NT2/D1 (cell line): ENCODE measurements around the gene ARHGEF11.

Experiments
- SUZ12 ChIP-seq: IDR thresholded peaks from 2 replicates; pipeline ENCODE4 v1.6.1; 2011; ENCODE audit not compliant: insufficient read length, insufficient read depth; ENCODE audit errors: extremely low read depth
- YY1 ChIP-seq: IDR thresholded peaks from 2 replicates; pipeline ENCODE4 v1.6.1; 2011; ENCODE audit not compliant: insufficient read length, insufficient read depth
- ZNF274 ChIP-seq: IDR thresholded peaks from 2 replicates; pipeline ENCODE4 v1.6.1; 2011; ENCODE audit warnings: mild to moderate bottlenecking, low read depth, low read length

DNA sequence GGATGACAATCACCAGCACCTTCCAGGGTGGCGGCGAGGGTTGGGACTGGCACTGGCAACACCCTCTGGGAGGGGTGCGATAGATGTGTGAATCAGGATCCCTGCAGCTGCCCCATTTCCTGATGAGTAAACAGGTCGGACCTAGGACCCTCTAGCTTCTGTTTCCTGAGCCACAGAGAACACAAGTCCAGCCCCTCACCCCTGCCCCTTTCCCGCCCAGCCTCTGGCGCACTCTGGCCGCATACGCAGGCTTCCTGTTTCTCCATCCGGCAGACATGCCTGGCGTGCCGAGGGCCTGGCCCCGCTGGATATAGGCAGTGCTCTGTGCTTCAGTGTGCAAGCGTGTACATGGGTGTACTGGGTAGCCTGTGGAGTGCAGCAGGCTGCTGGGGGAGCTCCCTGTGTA lies 147.4 kb downstream of the ARHGEF11 start:
- TF ChIP-seq SUZ12 (no peak), YY1 (no peak), ZNF274 (no peak)
